Measurements from ENCODE around the gene CYP4X1. TPM values are rescaled to one million over a fixed set of nuclear protein-coding genes. Genes with fewer than 3 reads are reported as not detected.
"Not testable (repeated sequence)": the region's sequence is repeated elsewhere in the genome, so short reads cannot be mapped to it uniquely, and the experiment has no call there.

Gene CYP4X1
- polyA plus RNA-seq, 2 donors: 12.0 to 15.3 TPM

DNA sequence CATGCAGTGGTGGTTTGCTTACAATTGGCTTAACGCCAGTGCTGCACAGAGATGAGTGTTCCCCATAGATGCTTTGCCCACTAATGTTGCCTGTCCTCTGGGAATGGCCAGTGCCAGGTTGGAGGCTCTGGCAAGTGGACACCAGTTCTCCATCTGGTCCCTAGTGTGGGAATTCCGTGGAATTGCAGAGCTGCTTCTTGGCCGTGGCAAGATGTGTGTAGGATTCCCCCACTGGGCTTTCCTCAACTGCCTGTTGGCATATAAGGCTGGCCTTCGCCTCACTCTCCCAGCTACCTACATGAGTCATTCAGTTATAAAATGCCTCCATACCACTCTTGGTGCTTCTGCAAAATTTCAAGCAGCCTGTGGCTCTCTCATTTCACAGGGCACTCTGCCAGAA, 45.6 kb downstream of the CYP4X1 start:
- not testable (repeated sequence) for H3K27ac ChIP-seq (ENCODE audit: low read depth in 2 of 2, low read length in 1 of 2); H3K27me3 ChIP-seq (ENCODE audit: control insufficient read depth in 1 of 2, insufficient read depth in 2 of 2, low read length in 2 of 2); H3K4me1 ChIP-seq (ENCODE audit: control insufficient read depth in 2 of 2, insufficient read depth in 2 of 2, low read length in 1 of 2); H3K36me3 ChIP-seq (ENCODE audit: control insufficient read depth in 2 of 2, insufficient read depth in 2 of 2, low read length in 1 of 2); H3K9me3 ChIP-seq (ENCODE audit: control insufficient read depth in 2 of 2, insufficient read depth in 1 of 2, low read depth in 1 of 2, low read length in 1 of 2); H3K4me3 ChIP-seq (ENCODE audit: low read depth in 1 of 2, low read length in 2 of 2)
- WGBS, 2 donors: 78 to 79% methylated on average over 4 of the region's 4 CpGs

DNA sequence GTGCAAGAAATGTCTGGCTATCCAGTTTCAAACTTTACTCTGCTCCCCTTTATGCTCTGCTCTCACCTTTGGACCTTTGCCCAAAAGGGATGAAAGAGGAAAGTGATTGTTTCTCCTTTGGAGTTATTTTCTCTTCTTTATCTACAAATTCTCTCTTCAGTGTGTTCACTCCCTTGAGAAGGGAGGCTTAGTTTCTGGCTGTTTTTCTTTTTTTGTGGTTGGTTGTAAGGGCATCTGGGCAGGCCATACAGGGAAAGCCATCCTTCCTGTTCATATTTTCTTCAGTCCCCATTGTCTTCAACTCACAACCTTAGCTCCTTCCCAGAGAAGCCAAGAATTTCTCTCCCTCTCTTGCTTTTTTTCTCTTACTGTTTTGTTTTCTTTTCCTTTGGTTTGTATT, 46.0 kb downstream of the CYP4X1 start:
- H3K36me3 ChIP-seq (ENCODE audit: control insufficient read depth in 2 of 2, insufficient read depth in 2 of 2, low read length in 1 of 2); H3K9me3 ChIP-seq (ENCODE audit: control insufficient read depth in 2 of 2, insufficient read depth in 1 of 2, low read depth in 1 of 2, low read length in 1 of 2); H3K27me3 ChIP-seq (ENCODE audit: control insufficient read depth in 1 of 2, insufficient read depth in 2 of 2, low read length in 2 of 2); H3K4me1 ChIP-seq (ENCODE audit: control insufficient read depth in 2 of 2, insufficient read depth in 2 of 2, low read length in 1 of 2); H3K4me3 ChIP-seq (ENCODE audit: low read depth in 1 of 2, low read length in 2 of 2); H3K27ac ChIP-seq (ENCODE audit: low read depth in 2 of 2, low read length in 1 of 2): not testable (repeated sequence)

DNA sequence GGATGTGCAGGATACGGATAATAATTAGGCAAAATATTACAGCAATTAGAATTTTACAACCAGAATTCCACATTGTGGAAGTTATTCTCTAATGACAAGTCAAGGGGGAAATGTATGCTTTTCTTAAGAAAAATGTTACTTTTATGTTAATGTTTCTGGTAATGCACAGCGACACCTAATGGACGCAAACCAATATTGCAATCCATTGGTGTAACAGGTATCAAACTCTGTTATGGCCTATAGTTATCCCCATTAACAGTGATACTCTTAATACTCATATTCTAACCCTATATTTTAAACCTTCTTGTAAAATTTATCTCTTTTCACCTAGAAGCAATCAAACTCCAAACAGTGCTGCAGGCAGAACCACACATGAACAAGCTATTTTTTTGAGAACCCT, 65.9 kb downstream of the CYP4X1 start:
- not testable (repeated sequence) for H3K27ac ChIP-seq (ENCODE audit: low read depth in 2 of 2, low read length in 1 of 2); H3K36me3 ChIP-seq (ENCODE audit: control insufficient read depth in 2 of 2, insufficient read depth in 2 of 2, low read length in 1 of 2); H3K27me3 ChIP-seq (ENCODE audit: control insufficient read depth in 1 of 2, insufficient read depth in 2 of 2, low read length in 2 of 2); H3K4me3 ChIP-seq (ENCODE audit: low read depth in 1 of 2, low read length in 2 of 2); H3K9me3 ChIP-seq (ENCODE audit: control insufficient read depth in 2 of 2, insufficient read depth in 1 of 2, low read depth in 1 of 2, low read length in 1 of 2); H3K4me1 ChIP-seq (ENCODE audit: control insufficient read depth in 2 of 2, insufficient read depth in 2 of 2, low read length in 1 of 2)
- 5 to 7% methylated on average over 3 of the region's 3 CpGs for WGBS, 2 donors

DNA sequence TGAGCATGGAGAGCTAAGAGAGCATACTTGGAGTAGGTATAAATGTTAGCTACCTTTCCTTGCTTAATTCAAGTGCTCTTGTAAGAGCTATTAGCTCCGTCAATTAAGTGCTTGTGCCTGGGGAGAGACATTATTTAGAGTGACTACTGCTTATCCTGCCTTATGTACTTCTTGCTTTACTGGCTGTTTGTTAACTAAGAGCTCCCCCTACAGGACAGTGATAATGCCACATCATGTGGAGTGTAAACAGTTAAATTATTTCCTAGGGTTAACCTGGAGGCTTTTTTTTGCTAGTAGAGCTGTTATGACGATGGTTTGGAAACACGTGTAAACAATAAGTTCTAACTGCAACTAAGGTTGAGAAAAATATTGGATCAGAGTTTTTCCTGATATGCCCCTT, 68.0 kb downstream of the CYP4X1 start:
- not testable (repeated sequence) for H3K36me3 ChIP-seq (ENCODE audit: control insufficient read depth in 2 of 2, insufficient read depth in 2 of 2, low read length in 1 of 2); H3K4me1 ChIP-seq (ENCODE audit: control insufficient read depth in 2 of 2, insufficient read depth in 2 of 2, low read length in 1 of 2); H3K27ac ChIP-seq (ENCODE audit: low read depth in 2 of 2, low read length in 1 of 2); H3K9me3 ChIP-seq (ENCODE audit: control insufficient read depth in 2 of 2, insufficient read depth in 1 of 2, low read depth in 1 of 2, low read length in 1 of 2); H3K27me3 ChIP-seq (ENCODE audit: control insufficient read depth in 1 of 2, insufficient read depth in 2 of 2, low read length in 2 of 2); H3K4me3 ChIP-seq (ENCODE audit: low read depth in 1 of 2, low read length in 2 of 2)
- WGBS, 2 donors: 16 to 22% methylated on average over 3 of the region's 3 CpGs

Other genes with a start within 250 kb of the CYP4X1 start
- 10 to 100 TPM; 40.4 to 64.5 TPM for gene CYP4B1, start 224.6 kb upstream of the CYP4X1 start, polyA plus RNA-seq
- gene CYP4A11, start 82.2 kb upstream of the CYP4X1 start, polyA plus RNA-seq: under 1 TPM in 1 of 2 donors, not detected in 1; 0.01 TPM
- gene CYP4Z1, start 43.6 kb downstream of the CYP4X1 start, polyA plus RNA-seq: under 1 TPM; 0.20 to 0.73 TPM
- gene CYP4A22, start 113.8 kb downstream of the CYP4X1 start, polyA plus RNA-seq: under 1 TPM in 1 of 2 donors, not detected in 1; 0.02 TPM
- 100 to 1,000 TPM; 126 to 148 TPM for gene PDZK1IP1, start 166.4 kb downstream of the CYP4X1 start, polyA plus RNA-seq
- 1 to 10 TPM in 1 of 2 donors, under 1 TPM in 1; 0.82 to 1.1 TPM for gene TAL1, start 208.6 kb downstream of the CYP4X1 start, polyA plus RNA-seq

Data from esophagus (tissue), 2 donors.